ENCODE results near the gene KIAA0040.

The KIAA0040 gene

DNA sequence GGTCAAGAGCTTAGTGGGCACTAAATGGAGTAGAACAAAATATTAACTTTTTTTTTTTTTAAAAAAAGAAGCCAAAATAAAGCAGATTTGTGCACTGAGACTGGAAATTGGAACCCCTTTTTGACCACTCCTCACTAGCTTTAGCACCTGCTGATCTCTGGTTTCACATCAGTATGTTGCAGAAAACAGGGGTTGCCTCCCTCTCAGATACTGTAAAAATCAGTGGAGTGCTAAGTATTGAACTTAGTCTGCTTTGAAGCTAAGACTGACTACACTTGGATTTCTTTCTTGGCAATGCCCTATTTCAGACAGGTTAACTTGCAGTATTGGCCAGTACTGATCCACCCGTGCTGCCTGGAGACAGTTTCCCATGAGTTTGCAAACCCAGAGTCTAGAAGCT lies 2.7 kb upstream of the KIAA0040 start:
- Histone ChIP-seq H2AFZ (ENCODE audit: low read depth) (no peak overlapping the region), H3K79me2 (ENCODE audit: insufficient read depth, low read depth) (peaks cover 12% of the 10 kb centered on the region; the same call in 1 of the 2 replicates), H3K4me2 (no peak overlapping the region), H3K4me1 (ENCODE audit: low read depth, poor library complexity, severe bottlenecking) (peaks cover 18% of the 10 kb centered on the region), H3K36me3 (ENCODE audit: insufficient read depth) (no peaks in the 10 kb centered on the region), H3K27me3 (ENCODE audit: insufficient read depth, low read depth) (no peaks in the 10 kb centered on the region), H3K9ac (no peak overlapping the region), H3K4me3 (IDR thresholded peaks at IDR 0.05; ENCODE audit: insufficient read depth, low read depth, low read length) (no peak overlapping the region), H3K27ac (no peak overlapping the region), H4K20me1 (ENCODE audit: insufficient read depth) (no peaks in the 10 kb centered on the region)
- TF ChIP-seq, protein P1, sequence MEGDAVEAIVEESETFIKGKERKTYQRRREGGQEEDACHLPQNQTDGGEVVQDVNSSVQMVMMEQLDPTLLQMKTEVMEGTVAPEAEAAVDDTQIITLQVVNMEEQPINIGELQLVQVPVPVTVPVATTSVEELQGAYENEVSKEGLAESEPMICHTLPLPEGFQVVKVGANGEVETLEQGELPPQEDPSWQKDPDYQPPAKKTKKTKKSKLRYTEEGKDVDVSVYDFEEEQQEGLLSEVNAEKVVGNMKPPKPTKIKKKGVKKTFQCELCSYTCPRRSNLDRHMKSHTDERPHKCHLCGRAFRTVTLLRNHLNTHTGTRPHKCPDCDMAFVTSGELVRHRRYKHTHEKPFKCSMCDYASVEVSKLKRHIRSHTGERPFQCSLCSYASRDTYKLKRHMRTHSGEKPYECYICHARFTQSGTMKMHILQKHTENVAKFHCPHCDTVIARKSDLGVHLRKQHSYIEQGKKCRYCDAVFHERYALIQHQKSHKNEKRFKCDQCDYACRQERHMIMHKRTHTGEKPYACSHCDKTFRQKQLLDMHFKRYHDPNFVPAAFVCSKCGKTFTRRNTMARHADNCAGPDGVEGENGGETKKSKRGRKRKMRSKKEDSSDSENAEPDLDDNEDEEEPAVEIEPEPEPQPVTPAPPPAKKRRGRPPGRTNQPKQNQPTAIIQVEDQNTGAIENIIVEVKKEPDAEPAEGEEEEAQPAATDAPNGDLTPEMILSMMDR (conservative IDR thresholded peaks at IDR 0.05; ENCODE audit: low read depth, low read length), result no peak

DNA sequence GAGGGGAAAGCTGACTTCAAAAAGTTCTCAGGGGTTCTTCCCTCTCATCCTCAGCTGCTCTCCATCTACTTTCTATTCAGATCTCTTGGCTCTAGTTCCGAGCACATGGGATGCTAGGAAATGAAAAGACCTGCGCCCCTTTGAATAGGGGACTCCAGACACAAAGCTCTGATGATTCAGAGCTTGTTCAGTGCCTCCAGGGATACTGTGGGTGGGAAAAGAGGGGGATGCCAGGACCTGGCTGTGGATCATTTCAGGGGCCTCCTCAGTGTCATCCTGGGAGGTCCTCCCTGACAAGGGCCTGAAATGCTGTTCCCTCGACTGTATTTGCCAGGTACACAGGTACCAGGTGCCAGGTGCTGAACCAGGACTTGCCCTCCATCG lies 943 bp upstream of the KIAA0040 start:
- peaks cover 19% of the 10 kb centered on the region for H3K4me1 ChIP-seq (ENCODE audit: low read depth, poor library complexity, severe bottlenecking)
- H4K20me1 ChIP-seq (ENCODE audit: insufficient read depth), result no peaks in the 10 kb centered on the region
- no peak overlapping the region for H3K4me3 ChIP-seq (IDR thresholded peaks at IDR 0.05; ENCODE audit: insufficient read depth, low read depth, low read length)
- no peaks in the 10 kb centered on the region for H3K36me3 ChIP-seq (ENCODE audit: insufficient read depth)
- H3K27ac ChIP-seq, result no peak overlapping the region
- H2AFZ ChIP-seq (ENCODE audit: low read depth), result peak overlapping the region; percentile 93
- H3K4me2 ChIP-seq, result no peak overlapping the region
- peaks cover 20% of the 10 kb centered on the region; the same call in 1 of the 2 replicates for H3K79me2 ChIP-seq (ENCODE audit: insufficient read depth, low read depth)
- H3K27me3 ChIP-seq (ENCODE audit: insufficient read depth, low read depth), result no peaks in the 10 kb centered on the region
- no peak overlapping the region for H3K9ac ChIP-seq
- TF ChIP-seq, protein P1 (conservative IDR thresholded peaks at IDR 0.05; ENCODE audit: low read depth, low read length), result no peak

DNA sequence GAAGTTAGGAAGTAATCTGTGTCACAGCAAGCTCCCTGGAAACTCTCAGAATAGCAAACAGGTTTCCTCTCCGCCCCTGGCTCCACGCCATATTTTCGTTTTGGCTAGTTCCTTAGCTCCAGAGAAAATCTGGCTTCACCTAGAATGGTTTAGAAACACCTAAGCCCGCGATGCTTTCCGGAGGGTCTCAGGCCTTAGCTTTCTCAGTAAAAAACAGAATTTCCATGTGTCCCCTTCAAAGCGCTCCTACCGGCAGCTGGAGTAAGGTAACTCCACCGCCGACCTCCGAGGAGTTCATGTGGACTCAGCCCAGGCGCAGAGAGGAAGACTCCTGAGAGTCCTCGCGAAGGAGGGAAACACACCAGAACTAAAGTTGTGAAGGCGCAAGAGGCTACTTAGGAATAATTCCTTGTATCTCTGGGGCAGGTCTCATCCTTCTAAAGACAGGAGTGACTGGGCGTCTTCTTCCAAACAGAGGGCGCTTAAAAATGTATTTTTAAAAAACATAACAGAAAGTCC lies 406 bp downstream of the KIAA0040 start:
- Histone ChIP-seq H2AFZ (ENCODE audit: low read depth) (peak overlapping the region; percentile 93), H3K27ac (peak overlapping the region; percentile 52)
- TF ChIP-seq, protein P1 (conservative IDR thresholded peaks at IDR 0.05; ENCODE audit: low read depth, low read length), result 0 out of 2 replicates have a peak, but pooled peaks have one; percentile 15

DNA sequence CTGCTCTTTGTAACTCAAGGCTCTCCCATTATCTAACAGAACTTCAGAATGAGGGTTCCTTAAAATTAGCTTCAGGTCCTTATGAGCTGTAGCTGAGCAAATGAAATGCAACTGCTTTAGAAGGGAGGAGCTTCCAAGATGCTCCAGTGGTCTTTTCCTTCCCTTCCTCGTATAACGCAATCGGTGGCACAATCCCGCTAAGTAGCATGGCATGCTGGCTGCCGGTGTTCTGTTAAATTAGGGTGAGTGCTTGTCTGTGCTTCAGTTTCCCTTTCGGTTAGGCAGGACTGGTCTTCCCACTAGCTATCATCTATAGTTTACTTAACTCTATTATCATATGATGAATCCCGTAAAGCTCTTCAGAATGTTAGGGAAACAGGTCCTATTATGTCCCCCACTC lies 917 bp downstream of the KIAA0040 start:
- peak overlapping the region; percentile 65; the same call in 1 of the 2 replicates for H3K9ac ChIP-seq
- no peaks in the 10 kb centered on the region for H4K20me1 ChIP-seq (ENCODE audit: insufficient read depth)
- no peaks in the 10 kb centered on the region for H3K36me3 ChIP-seq (ENCODE audit: insufficient read depth)
- H3K4me3 ChIP-seq (IDR thresholded peaks at IDR 0.05; ENCODE audit: insufficient read depth, low read depth, low read length), result peak overlapping the region; percentile 95
- H3K4me2 ChIP-seq, result peak overlapping the region; percentile 96
- peak overlapping the region; percentile 52 for H3K27ac ChIP-seq
- H2AFZ ChIP-seq (ENCODE audit: low read depth), result peak overlapping the region; percentile 93
- TF ChIP-seq, protein P1 (conservative IDR thresholded peaks at IDR 0.05; ENCODE audit: low read depth, low read length), result no peak
- no peaks in the 10 kb centered on the region for H3K27me3 ChIP-seq (ENCODE audit: insufficient read depth, low read depth)
- peaks cover 26% of the 10 kb centered on the region for H3K4me1 ChIP-seq (ENCODE audit: low read depth, poor library complexity, severe bottlenecking)
- H3K79me2 ChIP-seq (ENCODE audit: insufficient read depth, low read depth), result peaks cover 20% of the 10 kb centered on the region; the same call in 1 of the 2 replicates

More for the DNA sequence above, 406 bp downstream of the KIAA0040 start:
- H3K4me3 ChIP-seq (IDR thresholded peaks at IDR 0.05; ENCODE audit: insufficient read depth, low read depth, low read length), result peak overlapping the region; percentile 95
- H3K36me3 ChIP-seq (ENCODE audit: insufficient read depth), result no peaks in the 10 kb centered on the region
- no peaks in the 10 kb centered on the region for H4K20me1 ChIP-seq (ENCODE audit: insufficient read depth)
- peaks cover 21% of the 10 kb centered on the region for H3K4me1 ChIP-seq (ENCODE audit: low read depth, poor library complexity, severe bottlenecking)
- H3K27me3 ChIP-seq (ENCODE audit: insufficient read depth, low read depth), result no peaks in the 10 kb centered on the region
- peaks cover 20% of the 10 kb centered on the region; the same call in 1 of the 2 replicates for H3K79me2 ChIP-seq (ENCODE audit: insufficient read depth, low read depth)
- H3K4me2 ChIP-seq, result peak overlapping the region; percentile 96
- H3K9ac ChIP-seq, result peak overlapping the region; percentile 65

Data from KMS-11 (cell line).